Transverse colon (tissue), 4 donors: ENCODE results near the gene PPP6R3. TPM values are rescaled to one million over a fixed set of nuclear protein-coding genes. Genes with fewer than 3 reads are reported as not detected.

Experiments used
- DNase-seq: peaks from one replicate; pipeline ENCODE4 v3.0.0-alpha.2; 2019
- H3K27ac ChIP-seq, 4 donors: fragments of 200-600 bp; sonication (generic); 2 replicates each; pipeline ENCODE4 v1.5.1; 2016 to 2018; ENCODE audit warnings: inconsistent platforms in 4 of 4
- H3K27me3 ChIP-seq: fragments of 200-600 bp; sonication (generic); 2 replicates; pipeline ENCODE4 v1.5.1; 2017; ENCODE audit warnings: inconsistent platforms
- H3K36me3 ChIP-seq, 4 donors: fragments of 200-600 bp; sonication (generic); 2 replicates each; pipeline ENCODE4 v1.5.1; 2017 to 2019; ENCODE audit warnings: inconsistent platforms in 4 of 4
- H3K4me1 ChIP-seq, 4 donors: fragments of 200-600 bp; sonication (generic); 2 replicates each; pipeline ENCODE4 v1.5.1; 2017 to 2020; ENCODE audit warnings: inconsistent platforms in 4 of 4
- H3K4me3 ChIP-seq, 4 donors: fragments of 200-600 bp; sonication (generic); 1 replicate in 1 of 4; 2 replicates in 3 of 4; pipeline versions ENCODE4 v1.5.1 to v1.6.1; 2017 to 2019; ENCODE audit warnings: inconsistent platforms in 4 of 4
- H3K9me3 ChIP-seq, 2 donors: fragments of 200-600 bp; sonication (generic); 2 replicates each; pipeline ENCODE4 v1.5.1; 2017 to 2019; ENCODE audit warnings: inconsistent platforms in 2 of 2
- EP300 ChIP-seq: sonication (generic); formaldehyde crosslinking; IDR thresholded peaks from one replicate; pipeline ENCODE4 v1.6.1; 2017; ENCODE audit warnings: antibody characterized with exemption, low read depth
- POLR2A ChIP-seq: fragments of 450-650 bp; IDR thresholded peaks from one replicate; pipeline ENCODE4 v1.6.1; 2016; ENCODE audit warnings: antibody characterized with exemption, mild to moderate bottlenecking, moderate library complexity
- POLR2AphosphoS5 ChIP-seq, 3 donors: sonication (generic); formaldehyde crosslinking; IDR thresholded peaks; one replicate each; pipeline ENCODE4 v1.6.1; 2016; ENCODE audit warnings: antibody characterized with exemption in 3 of 3
- WGBS, 2 donors: methylation state at CpG; one replicate each; pipeline ENCODE4 v1.1.5; 2018; ENCODE audit warnings: low coverage in 1 of 2; 5-methylcytosine and 5-hydroxymethylcytosine counted together
- in situ Hi-C, 4 donors: fragments of 200-750 bp; cut with MboI; loops; one replicate each; pipeline versions ENCODE4 v1.15.0 to v1.15.1; 2017; ENCODE audit warnings: low sequenced_read_pairs in 3 of 4, low pct_ligation_motif_present in 1 of 4, low pct_unique_long_range_greater_than_20kb in 1 of 4
- intact Hi-C: fragments of 100-400 bp; cut with DNase I; formaldehyde crosslinking; loops from one replicate; pipeline ENCODE4 v1.15.1; 2023; ENCODE audit warnings: low total_unique reads
- total RNA-seq, 4 donors: library from RNA; depleted of rRNA; stranded (reverse); fragments of >200 nt; gene quantifications; one replicate each; pipeline ENCODE4 v1.1.0, GENCODE V29; 2016
- TF ChIP-seq, protein P1 (sequence below), 5 experiments: fragments of 200-600 bp in 3 of 5; fragments of 450-650 bp in 2 of 5; sonication (generic) in 3 of 5; IDR thresholded peaks; 1 replicate in 2 of 5; 2 replicates in 3 of 5; pipeline ENCODE4 v1.5.1; 2016 to 2017; ENCODE audit warnings: antibody characterized with exemption in 5 of 5, inconsistent platforms in 3 of 5, mild to moderate bottlenecking in 2 of 5, moderate library complexity in 1 of 5

PPP6R3 gene
- total RNA-seq, 4 donors from 2014 or later, result 89.8 to 158 (median 117) TPM

DNA sequence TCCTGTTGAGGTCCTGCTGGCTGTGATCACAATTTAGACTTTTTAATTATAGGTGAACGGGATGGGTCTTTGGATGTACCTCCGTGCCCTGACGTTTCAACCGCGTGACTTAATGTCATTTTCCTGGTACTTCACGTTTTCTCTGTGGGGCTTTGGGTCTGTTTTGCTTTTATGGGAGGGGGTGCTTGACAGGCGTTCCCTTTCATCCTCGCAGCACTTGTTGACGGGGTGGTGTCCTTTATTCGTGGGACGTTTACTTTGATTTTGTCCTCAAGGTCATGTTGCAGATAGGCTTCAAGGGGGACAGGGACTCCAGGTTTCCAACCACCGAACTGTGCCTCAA lies 994 bp downstream of the PPP6R3 start:
- no peak for DNase-seq
- intact Hi-C loops (no loop called here), in situ Hi-C loops (no loop called here)
- no peaks in the 10 kb centered on the region for H3K36me3 ChIP-seq
- H3K27me3 ChIP-seq, result no peaks in the 10 kb centered on the region
- H3K9me3 ChIP-seq, result no peaks in the 10 kb centered on the region
- H3K4me3 ChIP-seq, result peak overlapping the region; percentile 63 to 98 (median 77)
- TF ChIP-seq POLR2AphosphoS5 (IDR thresholded peaks at IDR 0.05) (no peak), EP300 (no peak), POLR2A (no peak)
- TF ChIP-seq, protein P1, sequence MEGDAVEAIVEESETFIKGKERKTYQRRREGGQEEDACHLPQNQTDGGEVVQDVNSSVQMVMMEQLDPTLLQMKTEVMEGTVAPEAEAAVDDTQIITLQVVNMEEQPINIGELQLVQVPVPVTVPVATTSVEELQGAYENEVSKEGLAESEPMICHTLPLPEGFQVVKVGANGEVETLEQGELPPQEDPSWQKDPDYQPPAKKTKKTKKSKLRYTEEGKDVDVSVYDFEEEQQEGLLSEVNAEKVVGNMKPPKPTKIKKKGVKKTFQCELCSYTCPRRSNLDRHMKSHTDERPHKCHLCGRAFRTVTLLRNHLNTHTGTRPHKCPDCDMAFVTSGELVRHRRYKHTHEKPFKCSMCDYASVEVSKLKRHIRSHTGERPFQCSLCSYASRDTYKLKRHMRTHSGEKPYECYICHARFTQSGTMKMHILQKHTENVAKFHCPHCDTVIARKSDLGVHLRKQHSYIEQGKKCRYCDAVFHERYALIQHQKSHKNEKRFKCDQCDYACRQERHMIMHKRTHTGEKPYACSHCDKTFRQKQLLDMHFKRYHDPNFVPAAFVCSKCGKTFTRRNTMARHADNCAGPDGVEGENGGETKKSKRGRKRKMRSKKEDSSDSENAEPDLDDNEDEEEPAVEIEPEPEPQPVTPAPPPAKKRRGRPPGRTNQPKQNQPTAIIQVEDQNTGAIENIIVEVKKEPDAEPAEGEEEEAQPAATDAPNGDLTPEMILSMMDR (IDR thresholded peaks at IDR 0.05), result no peak
- H3K4me1 ChIP-seq, result peaks cover 31 to 70% (median 50%) of the 10 kb centered on the region in 4 donors
- WGBS, 2 donors, result 0% methylated on average over 12 of the region's 12 CpGs; no CpG with 5 or more reads in 1 of the 2 donors
- peak overlapping the region; percentile 94 to 100 (median 98) for H3K27ac ChIP-seq

DNA sequence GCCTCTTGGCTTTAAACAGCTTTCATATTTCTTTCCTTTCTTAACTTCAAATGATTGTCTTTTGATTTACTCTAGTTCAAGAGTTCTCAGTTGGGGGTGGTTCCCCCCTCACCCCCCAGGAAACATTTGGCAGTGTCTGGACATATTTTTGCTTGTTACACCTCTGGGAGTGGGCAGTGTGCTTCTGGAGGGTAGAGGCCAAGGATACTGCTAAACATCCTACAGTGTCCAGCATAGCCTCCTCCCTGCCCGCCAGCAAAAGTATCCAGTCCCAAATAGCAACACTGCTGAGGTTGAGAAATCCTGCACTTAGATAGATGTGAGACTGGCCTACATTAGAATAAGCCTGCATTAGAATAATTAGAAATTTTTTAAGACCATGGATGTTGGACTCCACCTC lies 3.2 kb downstream of the PPP6R3 start:
- no peak for DNase-seq
- 75% methylated on average over 1 of the region's 1 CpG; no CpG with 5 or more reads in 1 of the 2 donors for WGBS, 2 donors
- Histone ChIP-seq H3K4me1 (peaks cover 39 to 73% (median 65%) of the 10 kb centered on the region in 4 donors), H3K9me3 (no peaks in the 10 kb centered on the region), H3K36me3 (no peaks in the 10 kb centered on the region), H3K27me3 (no peaks in the 10 kb centered on the region), H3K4me3 (no peak overlapping the region), H3K27ac (peak overlapping the region in 1 of 4 donors; percentile 5)
- in situ Hi-C loops, result no loop called here
- intact Hi-C loops, result loop anchor here (1.0 kb wide), 1 partner anchor 79 kb away; no protein-coding TSS in a partner anchor
- TF ChIP-seq POLR2AphosphoS5 (IDR thresholded peaks at IDR 0.05) (no peak), EP300 (no peak), POLR2A (no peak)
- TF ChIP-seq, protein P1 (IDR thresholded peaks at IDR 0.05), result no peak

DNA sequence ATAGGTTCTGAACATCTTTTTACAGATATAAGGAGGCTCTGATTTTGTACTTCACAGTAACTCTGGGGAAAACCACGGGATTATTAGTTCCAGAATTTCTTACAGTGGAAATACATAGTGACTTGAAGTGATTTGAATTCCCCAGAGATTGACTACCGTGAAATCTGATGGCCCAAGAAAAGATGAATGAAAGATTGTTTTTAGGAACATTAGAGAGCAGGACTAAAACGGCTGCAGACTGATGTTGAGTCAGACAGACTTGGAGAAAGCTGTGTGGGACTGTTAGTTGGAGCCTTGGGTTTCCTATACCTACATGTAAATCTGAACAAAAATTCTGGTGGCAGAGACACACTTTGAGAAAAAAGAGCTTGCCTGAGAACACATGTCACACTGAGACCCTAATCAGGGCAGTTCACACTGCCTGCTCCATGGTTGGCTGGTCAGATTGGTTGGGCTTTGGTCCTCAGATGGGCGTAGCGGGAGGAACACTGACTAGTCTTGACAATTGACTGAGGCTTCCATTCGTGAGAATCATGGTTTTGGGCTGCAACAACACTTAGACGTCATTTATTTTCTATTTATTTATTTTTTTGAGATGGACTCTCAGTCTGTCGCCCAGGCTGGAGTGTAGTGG lies 6.8 kb downstream of the PPP6R3 start:
- peaks cover 58 to 90% (median 86%) of the 10 kb centered on the region in 4 donors for H3K4me1 ChIP-seq
- 65 to 82% methylated on average over 7 to 8 of the region's 8 CpGs for WGBS, 2 donors

DNA sequence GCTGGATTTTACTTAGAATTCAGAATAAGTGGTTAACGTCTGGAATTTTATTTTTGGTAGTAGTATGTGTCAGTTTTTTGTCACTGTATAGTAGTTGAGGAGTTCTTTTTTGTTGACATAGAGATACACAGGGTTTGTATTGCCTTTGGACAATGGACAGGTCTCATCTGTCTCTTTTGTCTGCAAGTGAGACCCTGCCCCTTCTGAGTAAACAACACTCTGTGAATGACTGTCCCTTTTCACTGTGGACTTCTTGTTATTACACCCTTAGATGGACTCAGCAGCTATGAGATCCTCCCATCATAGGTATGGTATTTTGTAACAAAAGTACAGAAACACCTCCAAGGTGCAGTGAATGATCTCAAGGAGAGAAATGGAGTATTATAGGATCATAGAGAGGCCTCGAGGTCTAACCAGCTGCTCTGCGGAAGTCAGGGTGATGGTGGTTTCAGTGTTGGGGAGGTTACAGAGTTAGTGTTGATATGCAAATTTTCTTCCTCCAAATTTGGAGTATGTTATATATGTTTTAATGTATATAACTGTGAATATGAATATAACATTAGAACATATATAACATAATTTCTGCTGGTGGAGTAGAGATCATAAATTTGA lies 7.8 kb downstream of the PPP6R3 start:
- no peak for DNase-seq
- Histone ChIP-seq H3K4me3 (no peak overlapping the region), H3K4me1 (peaks cover 48 to 89% (median 82%) of the 10 kb centered on the region in 4 donors), H3K27ac (no peak overlapping the region), H3K27me3 (no peaks in the 10 kb centered on the region), H3K36me3 (no peaks in the 10 kb centered on the region), H3K9me3 (no peaks in the 10 kb centered on the region)
- in situ Hi-C loops, result no loop called here
- intact Hi-C loops, result no loop called here
- TF ChIP-seq POLR2AphosphoS5 (IDR thresholded peaks at IDR 0.05), result no peak
- no peak for TF ChIP-seq EP300
- TF ChIP-seq POLR2A, result no peak
- TF ChIP-seq, protein P1 (IDR thresholded peaks at IDR 0.05), result no peak
- 38 to 42% methylated on average over 3 of the region's 3 CpGs for WGBS, 2 donors

More for the DNA sequence above, 6.8 kb downstream of the PPP6R3 start:
- Histone ChIP-seq H3K27ac (no peak overlapping the region), H3K36me3 (no peaks in the 10 kb centered on the region), H3K4me3 (no peak overlapping the region), H3K9me3 (no peaks in the 10 kb centered on the region), H3K27me3 (no peaks in the 10 kb centered on the region)
- DNase-seq, result no peak
- in situ Hi-C loops (no loop called here), intact Hi-C loops (no loop called here)
- TF ChIP-seq, protein P1 (IDR thresholded peaks at IDR 0.05), result no peak
- TF ChIP-seq POLR2AphosphoS5 (IDR thresholded peaks at IDR 0.05) (no peak), POLR2A (no peak), EP300 (no peak)
